NOMO-1 treated with dmso at 0.1 percent for 144 hours (cell line): ENCODE measurements around the gene TTLL9.

Source experiments
- DNase-seq: peaks from one replicate; lab custom pipeline; 2025; ENCODE audit not compliant: unreplicated experiment; lab: John Stamatoyannopoulos, UW

Gene TTLL9

GRCh38 chr20:31877684-31878083 is 7.2 kb downstream of the TTLL9 start:
- no peak for DNase-seq

- DNase-seq = peak; percentile 79
Observed at GRCh38 chr20:31879143-31879987, 8.9 kb downstream of the TTLL9 start.

- no peak for DNase-seq
Observed at GRCh38 chr20:31881945-31882344, 11.5 kb downstream of the TTLL9 start.

- no peak for DNase-seq
Observed at GRCh38 chr20:31883829-31884228, 13.4 kb downstream of the TTLL9 start.

- no peak for DNase-seq
Observed at GRCh38 chr20:31890646-31891045, 20.2 kb downstream of the TTLL9 start.

- DNase-seq = peak; percentile 86
Observed at GRCh38 chr20:31894980-31895675, 24.7 kb downstream of the TTLL9 start.

GRCh38 chr20:31896049-31896448 is 25.6 kb downstream of the TTLL9 start:
- DNase-seq = no peak

- DNase-seq = no peak
Observed at GRCh38 chr20:31897541-31897940, 27.1 kb downstream of the TTLL9 start.

GRCh38 chr20:31901615-31902014 is 31.2 kb downstream of the TTLL9 start:
- DNase-seq = no peak

- DNase-seq = peak; percentile 24
Observed at GRCh38 chr20:31903627-31904386, 33.4 kb downstream of the TTLL9 start.

GRCh38 chr20:31906001-31906400 is 35.6 kb downstream of the TTLL9 start:
- DNase-seq = no peak

GRCh38 chr20:31907046-31907445 is 36.6 kb downstream of the TTLL9 start:
- no peak for DNase-seq

GRCh38 chr20:31908016-31908415 is 37.6 kb downstream of the TTLL9 start:
- no peak for DNase-seq

GRCh38 chr20:31908424-31908823 is 38.0 kb downstream of the TTLL9 start:
- no peak for DNase-seq

GRCh38 chr20:31909253-31910070 is 39.0 kb downstream of the TTLL9 start:
- no peak for DNase-seq

GRCh38 chr20:31910071-31910803 is 39.8 kb downstream of the TTLL9 start:
- DNase-seq = no peak

- DNase-seq = no peak
Observed at GRCh38 chr20:31913431-31914157, 43.2 kb downstream of the TTLL9 start.

- DNase-seq = no peak
Observed at GRCh38 chr20:31914170-31914569, 43.7 kb downstream of the TTLL9 start.

- DNase-seq = no peak
Observed at GRCh38 chr20:31915491-31916280, 45.3 kb downstream of the TTLL9 start.
